ENCODE results near the gene ZNF583.

ZNF583 gene

GRCh38 chr19:56403764-56404704 lies at the start of gene ZNF583:
ZNF583 (plus strand) TSS chr19:56404332; CDS start chr19:56407115, 2,783 bp downstream.
- in situ Hi-C loops (cut with HindIII; ENCODE audit: low pct_unique_long_range_greater_than_20kb, low sequenced_read_pairs): no loop called here
- DNase-seq (ENCODE audit: low read depth in 1 of 2, low spot score in 1 of 2): peak; percentile 79 to 93
- no peak for TF ChIP-seq JUND (IDR thresholded peaks at IDR 0.05; ENCODE audit: low read depth)

DNA sequence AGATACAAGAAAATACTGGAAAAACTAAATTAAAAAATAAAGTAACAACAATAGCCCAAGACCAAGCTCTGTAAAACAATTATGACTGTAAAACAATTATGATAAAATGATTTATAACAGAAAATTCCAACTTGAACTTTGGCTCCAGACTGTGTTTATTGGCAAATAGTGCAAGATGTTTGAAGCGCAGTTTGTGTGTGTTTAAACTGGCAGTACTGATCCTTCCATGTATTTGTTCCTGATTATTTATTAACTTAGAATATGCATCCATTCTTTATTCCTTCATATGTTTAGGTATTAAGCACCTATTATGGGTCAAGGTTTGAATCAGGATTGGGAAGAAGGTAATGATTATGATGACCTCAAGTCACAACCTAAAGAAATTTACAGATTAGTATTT lies 48.6 kb upstream of the ZNF583 start:
- in situ Hi-C loops (cut with HindIII; ENCODE audit: low pct_unique_long_range_greater_than_20kb, low sequenced_read_pairs): no loop called here
- TF ChIP-seq JUND (IDR thresholded peaks at IDR 0.05; ENCODE audit: low read depth): no peak
- no peak for DNase-seq (ENCODE audit: low read depth in 1 of 2, low spot score in 1 of 2)

DNA sequence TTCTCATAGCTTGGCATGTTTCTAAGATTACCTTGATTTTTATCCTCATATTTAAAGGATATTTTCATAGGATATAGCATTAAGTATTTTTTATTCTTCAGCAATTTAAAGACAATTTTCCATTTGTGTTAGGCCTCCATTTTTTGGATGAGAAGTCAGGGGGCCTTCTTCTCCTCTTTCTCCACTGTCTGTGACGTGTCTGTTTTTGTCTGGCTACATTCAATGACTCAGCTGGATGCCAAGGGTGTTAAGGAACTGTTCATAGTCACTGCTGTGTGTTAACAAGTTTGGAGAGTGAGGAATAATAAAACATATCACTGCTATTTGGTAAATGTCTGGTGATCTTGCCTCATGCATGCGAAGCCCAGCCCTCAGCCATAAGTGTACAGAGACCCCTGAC lies 47.2 kb upstream of the ZNF583 start:
- in situ Hi-C loops (cut with HindIII; ENCODE audit: low pct_unique_long_range_greater_than_20kb, low sequenced_read_pairs): no loop called here

GRCh38 chr19:56360841-56361240 lies 43.3 kb upstream of the ZNF583 start:
- in situ Hi-C loops (cut with HindIII; ENCODE audit: low pct_unique_long_range_greater_than_20kb, low sequenced_read_pairs): no loop called here
- no peak for TF ChIP-seq JUND (IDR thresholded peaks at IDR 0.05; ENCODE audit: low read depth)
- DNase-seq (ENCODE audit: low read depth in 1 of 2, low spot score in 1 of 2): no peak

More for the DNA sequence above, 47.2 kb upstream of the ZNF583 start:
- no peak for DNase-seq (ENCODE audit: low read depth in 1 of 2, low spot score in 1 of 2)
- no peak for TF ChIP-seq JUND (IDR thresholded peaks at IDR 0.05; ENCODE audit: low read depth)

DNA sequence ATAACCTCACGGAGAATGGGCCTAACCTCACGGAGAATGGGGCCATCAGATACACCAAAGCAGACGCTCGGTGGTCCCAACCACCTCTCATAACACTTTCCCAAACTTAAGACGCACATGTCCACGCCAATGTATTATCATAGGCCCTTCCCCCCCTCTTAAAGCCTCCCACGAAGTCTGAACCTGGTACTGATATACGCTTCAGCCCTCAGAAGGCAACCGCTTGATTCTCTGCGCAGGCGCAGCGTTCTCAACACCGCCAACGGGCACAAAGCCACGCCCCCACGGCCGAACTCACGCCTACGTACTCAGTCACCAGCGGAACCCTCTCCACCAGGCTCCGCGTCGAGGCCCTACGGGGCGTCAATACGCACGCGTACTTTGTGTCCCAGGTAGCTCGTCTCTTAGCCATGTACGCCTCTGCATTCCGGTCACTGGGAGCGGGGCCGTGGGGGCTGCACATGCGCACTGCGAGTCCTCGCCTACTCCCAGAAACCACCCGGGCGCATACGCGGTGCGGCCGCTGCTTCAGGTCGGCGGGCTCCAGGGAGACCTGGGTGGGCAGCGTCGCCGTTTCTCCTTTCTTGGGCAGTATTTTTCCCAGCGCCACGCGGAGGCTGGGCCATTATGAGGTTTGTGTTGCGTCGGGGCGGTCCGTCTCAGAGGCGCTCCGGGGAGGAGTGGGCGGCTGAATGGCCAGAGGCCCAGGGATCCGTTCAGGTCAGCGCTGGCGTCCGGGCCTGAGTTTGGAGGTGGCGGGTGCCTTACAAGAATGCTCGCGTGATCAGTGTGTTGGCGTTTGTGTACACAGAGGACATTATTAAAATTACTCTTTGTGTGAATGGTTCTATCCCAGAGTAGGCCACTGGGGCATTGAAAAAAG lies 36.1 kb upstream of the ZNF583 start:
- in situ Hi-C loops (cut with HindIII; ENCODE audit: low pct_unique_long_range_greater_than_20kb, low sequenced_read_pairs): no loop called here
- TF ChIP-seq JUND (IDR thresholded peaks at IDR 0.05; ENCODE audit: low read depth): no peak
- DNase-seq (ENCODE audit: low read depth in 1 of 2, low spot score in 1 of 2): peak; percentile 68 to 97

DNA sequence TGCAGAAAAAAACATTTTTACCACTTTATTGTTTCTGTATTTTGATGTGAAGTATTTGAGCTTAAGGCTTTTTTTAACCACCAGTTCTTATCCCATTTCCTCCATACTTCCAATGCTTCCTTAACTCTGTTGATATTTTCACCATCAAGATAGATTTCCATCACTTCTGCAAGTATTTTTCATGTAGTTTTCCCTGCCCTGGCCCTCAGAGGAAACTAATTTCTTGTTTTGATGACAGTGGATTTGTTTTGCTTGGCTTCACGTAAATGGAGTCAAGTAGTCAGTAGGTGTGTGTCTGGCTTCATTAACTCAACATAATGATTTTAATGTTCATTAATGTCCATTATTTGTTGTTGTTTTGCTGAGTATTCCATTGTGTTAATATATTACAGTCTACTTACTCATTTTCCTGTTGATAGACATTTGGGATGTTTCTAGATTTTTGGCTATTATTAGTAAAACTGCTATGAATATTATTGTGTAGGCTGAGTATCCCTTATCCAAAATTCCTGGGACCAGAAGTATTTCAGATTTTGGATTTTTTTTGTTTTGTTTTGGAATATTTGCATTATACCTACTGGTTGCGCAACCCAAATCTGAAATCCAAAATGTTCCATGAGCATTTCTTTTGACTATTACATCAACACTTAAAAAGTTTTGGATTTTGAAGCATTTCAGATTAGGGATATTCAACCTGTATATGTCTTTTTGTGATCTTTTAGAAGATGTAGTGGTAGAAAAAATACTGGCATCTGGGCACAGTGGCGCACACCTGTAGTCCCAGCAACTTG lies 34.1 kb upstream of the ZNF583 start:
- in situ Hi-C loops (cut with HindIII; ENCODE audit: low pct_unique_long_range_greater_than_20kb, low sequenced_read_pairs): no loop called here
- TF ChIP-seq JUND (IDR thresholded peaks at IDR 0.05; ENCODE audit: low read depth): no peak
- DNase-seq (ENCODE audit: low read depth in 1 of 2, low spot score in 1 of 2): no peak

- TF ChIP-seq JUND (IDR thresholded peaks at IDR 0.05; ENCODE audit: low read depth): no peak
- in situ Hi-C loops (cut with HindIII; ENCODE audit: low pct_unique_long_range_greater_than_20kb, low sequenced_read_pairs): no loop called here
- no peak for DNase-seq (ENCODE audit: low read depth in 1 of 2, low spot score in 1 of 2)
Measured at GRCh38 chr19:56372281-56372680, 31.9 kb upstream of the ZNF583 start.

DNA sequence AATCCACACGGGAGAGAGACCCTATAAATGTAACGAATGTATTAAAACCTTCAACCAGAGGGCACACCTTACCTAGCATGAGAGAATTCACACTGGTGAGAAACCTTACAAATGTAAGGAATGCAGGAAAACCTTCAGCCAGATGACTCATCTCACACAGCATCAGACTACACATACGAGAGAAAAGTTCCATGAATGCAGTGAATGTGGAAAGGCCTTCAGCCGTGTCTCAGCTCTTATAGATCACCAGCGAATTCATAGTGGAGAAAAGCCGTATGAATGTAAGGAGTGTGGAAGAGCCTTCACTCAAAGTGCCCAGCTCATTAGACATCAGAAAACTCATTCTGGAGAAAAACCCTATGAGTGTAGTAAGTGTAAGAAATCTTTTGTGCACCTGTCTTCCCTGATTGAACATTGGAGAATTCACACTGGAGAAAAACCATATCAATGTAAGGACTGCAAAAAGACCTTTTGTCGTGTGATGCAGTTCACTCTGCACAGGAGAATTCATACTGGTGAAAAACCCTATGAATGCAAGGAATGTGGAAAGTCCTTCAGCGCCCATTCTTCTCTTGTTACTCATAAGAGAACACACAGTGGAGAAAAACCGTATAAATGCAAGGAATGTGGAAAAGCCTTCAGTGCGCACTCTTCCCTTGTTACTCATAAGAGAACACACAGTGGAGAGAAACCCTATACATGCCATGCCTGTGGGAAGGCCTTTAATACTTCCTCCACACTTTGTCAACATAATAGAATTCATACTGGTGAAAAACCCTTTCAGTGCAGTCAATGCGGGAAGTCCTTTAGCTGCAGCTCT lies 26.8 kb upstream of the ZNF583 start:
- TF ChIP-seq JUND (IDR thresholded peaks at IDR 0.05; ENCODE audit: low read depth): no peak
- in situ Hi-C loops (cut with HindIII; ENCODE audit: low pct_unique_long_range_greater_than_20kb, low sequenced_read_pairs): no loop called here
- no peak for DNase-seq (ENCODE audit: low read depth in 1 of 2, low spot score in 1 of 2)

DNA sequence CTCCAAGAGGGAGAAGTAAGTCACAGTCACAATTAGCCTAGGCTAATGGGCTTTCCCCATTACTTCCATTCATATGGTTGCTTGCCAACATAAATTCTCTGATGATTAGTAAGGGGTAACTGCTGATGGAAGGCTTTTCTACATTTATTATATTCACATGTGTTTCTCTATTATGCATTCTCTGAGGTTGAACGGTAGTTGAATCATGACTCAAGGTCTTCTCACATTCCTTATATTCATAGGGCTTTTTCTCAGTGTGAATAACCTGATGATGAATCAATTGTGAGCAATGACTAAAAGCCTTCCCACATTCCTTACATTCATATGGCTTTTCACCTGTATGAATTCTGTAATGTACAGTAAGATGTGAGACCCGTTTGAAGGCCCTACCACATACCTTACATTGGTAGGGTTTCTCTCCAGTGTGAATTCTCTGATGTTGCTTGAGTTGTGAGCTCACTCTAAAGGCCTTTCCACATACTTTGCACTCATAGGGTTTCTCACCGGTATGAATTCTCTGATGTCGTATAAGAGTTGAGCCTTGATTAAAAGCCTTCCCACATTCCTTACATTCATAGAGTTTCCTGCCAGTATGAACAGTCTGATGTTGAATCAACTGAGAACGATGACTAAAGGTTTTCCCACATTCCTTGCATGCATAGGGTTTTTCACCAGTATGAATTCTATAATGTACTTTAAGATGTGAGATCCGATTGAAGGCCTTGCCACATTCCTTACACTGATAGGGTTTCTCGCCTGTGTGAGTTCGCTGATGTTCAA lies 20.1 kb upstream of the ZNF583 start:
- no peak for TF ChIP-seq JUND (IDR thresholded peaks at IDR 0.05; ENCODE audit: low read depth)
- DNase-seq (ENCODE audit: low read depth in 1 of 2, low spot score in 1 of 2): no peak
- in situ Hi-C loops (cut with HindIII; ENCODE audit: low pct_unique_long_range_greater_than_20kb, low sequenced_read_pairs): no loop called here

DNA sequence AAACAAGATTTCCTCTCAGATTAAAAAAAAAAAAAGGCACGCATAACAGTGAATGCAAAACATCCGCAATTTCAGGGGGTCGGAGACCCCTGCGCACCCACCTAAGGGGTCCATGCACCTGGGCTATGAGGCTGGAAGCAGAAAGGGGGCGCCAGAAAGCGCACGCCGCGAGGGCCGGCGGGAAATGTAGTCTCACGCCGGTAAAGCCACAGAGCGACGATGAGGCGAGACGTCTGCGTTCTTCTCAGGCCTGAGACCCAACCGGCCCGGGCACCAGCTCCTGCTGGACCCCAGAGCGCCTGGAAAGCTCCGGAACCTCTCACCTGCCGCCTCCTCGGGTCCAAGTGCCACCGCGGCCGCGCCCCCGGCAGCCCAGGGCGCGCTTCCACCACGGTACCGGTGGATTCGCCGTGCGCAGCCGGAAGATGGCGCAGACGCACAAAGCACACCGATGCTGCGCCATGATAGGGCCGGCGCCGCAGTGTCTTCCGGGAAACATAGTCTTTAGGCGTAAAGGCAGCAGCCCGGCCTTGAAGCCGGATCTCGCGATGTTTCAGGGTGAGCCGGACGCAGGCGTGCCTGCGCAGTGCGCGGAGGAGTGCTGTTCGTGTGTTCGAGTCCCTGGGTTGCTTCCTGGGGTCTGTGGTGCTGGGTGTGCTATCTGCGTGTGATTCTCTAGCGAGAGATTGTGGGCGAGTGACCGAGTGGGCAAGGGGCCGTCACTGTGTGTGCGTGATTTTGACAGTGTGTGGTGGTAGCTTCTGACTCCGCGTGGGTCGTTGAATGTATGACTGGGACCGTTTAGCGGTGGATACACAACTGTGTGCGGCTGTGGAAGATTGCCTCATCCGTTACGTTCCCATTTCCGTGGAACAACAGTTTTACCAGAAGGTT lies 10.8 kb upstream of the ZNF583 start, which contains the start of gene ZNF582:
ZNF582 (minus strand) TSS at position 416 of the 894 bp plus-strand sequence. CDS start 1,782 bp downstream, outside the sequence.
- peak; percentile 84 to 97 for DNase-seq (ENCODE audit: low read depth in 1 of 2, low spot score in 1 of 2)
- in situ Hi-C loops (cut with HindIII; ENCODE audit: low pct_unique_long_range_greater_than_20kb, low sequenced_read_pairs): no loop called here
- TF ChIP-seq JUND (IDR thresholded peaks at IDR 0.05; ENCODE audit: low read depth): no peak

Data from T47D (cell line).